Retina (tissue), 1 donor: Measurements from ENCODE around the gene ABR.
"Not testable (repeated sequence)": the region's sequence is repeated elsewhere in the genome, so short reads cannot be mapped to it uniquely, and the experiment has no call there.

Source experiments
- DNase-seq: peaks from one replicate; pipeline ENCODE4 v3.0.0-alpha.2; 2016

The ABR gene

DNA sequence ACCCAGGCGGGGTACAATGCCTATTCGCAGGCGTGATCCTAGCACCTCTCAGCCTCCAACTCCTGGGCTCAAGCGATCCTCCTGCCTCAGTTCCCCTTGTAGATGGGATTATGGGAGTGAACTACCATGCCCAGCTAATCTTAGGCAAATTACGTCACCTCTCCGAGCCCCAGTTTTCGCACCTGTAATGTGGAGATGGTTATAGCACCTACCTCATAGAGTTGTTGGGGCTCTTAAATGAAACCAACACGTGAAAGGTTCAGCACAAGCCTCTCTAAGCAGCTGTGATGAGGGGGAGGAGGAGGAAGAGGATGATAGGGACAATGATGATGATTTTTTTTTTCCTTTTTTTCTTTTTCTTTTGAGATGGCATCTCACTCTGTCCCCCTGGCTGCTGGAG lies 59.9 kb downstream of the ABR start:
- DNase-seq, result no peak

DNA sequence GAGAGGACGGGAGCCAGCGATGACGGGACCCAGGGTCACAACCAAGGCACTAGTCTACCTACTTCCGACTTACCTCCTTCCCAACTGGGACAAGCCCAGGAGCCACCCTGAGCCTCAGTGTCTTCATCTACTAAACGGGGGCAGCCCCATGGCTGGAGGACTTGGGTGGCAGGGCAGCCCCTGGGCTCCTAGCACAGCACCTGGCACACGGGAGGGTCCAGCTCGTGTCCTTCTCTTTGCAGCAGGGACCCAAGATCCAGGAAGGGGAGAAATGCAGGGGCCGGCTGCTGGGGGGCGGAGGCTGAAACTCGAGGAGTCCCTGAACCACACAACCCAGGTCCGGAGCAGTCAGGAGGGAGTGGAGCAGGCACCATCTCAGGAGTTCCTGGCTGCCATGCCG lies 63.2 kb downstream of the ABR start:
- no peak for DNase-seq

DNA sequence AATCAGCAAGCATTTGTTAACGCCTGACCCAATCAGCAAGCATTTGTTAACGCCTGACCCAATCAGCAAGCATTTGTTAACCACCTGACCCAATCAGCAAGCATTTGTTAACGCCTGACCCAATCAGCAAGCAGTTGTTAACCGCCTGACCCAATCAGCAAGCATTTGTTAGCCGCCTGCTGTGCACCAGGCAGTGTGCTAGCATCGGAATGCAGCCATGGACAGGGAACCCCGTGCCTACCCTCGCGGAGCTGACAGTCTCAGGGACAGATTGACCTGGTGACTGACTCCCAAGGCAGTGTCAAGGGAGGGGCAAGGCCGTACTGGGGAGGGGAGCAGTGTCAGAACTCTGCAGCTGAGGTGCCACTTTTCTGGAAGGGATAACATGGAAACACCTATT lies 66.9 kb downstream of the ABR start:
- no peak for DNase-seq

DNA sequence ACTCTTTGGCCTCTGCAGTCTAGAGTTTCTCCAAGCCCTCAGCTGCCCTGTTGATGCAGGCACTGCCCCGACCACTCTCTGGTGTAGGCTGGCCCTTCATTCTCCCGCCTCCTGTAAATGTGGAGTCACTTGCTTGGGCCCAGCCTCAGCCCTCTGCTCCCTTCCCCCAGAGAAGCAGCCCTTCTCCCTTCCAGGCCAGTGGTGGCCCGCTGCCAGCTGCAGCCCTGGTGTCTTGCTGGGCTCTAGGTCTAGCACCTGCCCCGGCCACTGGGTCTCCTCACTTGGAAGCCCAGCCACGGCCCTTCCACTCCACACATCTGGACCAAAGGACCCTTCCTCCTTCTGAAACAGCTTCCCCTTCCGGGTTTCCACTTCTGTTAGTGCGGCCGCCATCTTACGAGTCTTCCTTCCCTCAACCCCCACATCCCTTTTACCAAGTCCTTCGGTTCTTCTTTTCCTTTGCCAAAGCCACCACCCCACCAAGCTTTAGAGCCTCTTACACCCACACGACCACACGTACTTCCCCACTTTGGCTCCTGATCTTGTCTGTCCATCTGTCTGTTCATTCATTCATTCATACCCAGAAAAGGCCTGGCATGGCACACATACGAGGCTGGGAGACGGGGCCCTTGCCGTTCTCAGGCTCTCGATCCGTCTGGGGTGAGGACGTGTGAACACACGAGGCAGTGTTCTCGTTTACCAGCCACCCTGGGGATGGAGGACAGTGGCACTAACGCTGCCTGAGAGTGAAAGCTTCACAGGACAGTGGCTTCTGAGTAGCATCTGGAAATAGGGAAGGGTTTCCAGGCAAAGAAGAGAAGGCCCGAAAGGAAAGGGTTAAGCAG lies 68.0 kb downstream of the ABR start:
- DNase-seq, result no peak

DNA sequence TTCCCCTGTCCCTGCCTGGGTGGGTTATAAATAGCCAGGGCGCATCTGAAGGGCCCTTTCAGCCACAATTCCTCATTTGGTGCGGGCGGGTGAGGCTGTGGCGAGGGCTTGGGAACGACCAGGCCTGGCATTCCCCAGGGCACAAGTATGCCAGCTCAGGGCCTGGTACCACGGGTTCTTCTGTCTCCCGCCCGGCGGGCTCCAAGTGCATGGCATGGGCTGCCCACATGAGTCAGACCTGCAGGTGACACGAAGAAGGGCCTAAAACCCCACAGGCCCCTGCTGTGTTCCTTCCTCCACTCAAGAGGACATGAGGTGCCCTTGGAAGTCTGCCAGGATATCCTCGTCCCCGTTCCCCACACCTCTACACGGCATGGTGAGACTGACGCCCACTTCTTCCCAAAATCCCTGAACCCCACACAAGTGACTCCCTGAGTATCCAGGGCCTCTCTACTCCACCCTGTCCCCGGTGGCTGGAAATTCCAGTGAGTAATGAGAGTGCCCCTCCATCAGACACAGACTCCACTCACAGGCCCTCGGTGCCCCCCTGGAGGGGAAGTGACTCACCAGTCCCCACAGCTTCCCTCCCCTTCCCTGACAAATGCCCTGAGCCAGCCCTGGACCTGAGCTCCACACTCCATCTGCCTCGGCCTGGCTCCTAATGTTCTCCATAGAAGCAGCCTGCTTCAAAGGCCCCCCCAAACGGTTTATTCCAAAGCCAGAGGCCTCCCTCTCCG lies 68.8 kb downstream of the ABR start:
- DNase-seq, result no peak

DNA sequence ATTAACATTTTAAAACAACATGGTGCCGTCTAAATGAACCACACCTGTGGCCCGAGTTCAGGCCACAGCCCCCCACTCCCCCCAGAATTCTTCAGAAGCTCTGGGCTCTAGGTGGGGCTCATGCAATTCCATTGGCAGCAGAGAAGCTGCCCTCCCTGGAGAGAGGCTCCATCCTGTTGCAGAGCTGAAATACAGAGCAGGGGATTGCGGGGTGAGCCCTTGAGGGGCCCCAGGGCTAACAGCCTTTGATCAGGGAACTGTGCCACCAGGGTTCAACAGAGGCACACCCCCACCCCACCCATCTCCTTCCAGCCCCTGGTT lies 69.3 kb downstream of the ABR start:
- no peak for DNase-seq

DNA sequence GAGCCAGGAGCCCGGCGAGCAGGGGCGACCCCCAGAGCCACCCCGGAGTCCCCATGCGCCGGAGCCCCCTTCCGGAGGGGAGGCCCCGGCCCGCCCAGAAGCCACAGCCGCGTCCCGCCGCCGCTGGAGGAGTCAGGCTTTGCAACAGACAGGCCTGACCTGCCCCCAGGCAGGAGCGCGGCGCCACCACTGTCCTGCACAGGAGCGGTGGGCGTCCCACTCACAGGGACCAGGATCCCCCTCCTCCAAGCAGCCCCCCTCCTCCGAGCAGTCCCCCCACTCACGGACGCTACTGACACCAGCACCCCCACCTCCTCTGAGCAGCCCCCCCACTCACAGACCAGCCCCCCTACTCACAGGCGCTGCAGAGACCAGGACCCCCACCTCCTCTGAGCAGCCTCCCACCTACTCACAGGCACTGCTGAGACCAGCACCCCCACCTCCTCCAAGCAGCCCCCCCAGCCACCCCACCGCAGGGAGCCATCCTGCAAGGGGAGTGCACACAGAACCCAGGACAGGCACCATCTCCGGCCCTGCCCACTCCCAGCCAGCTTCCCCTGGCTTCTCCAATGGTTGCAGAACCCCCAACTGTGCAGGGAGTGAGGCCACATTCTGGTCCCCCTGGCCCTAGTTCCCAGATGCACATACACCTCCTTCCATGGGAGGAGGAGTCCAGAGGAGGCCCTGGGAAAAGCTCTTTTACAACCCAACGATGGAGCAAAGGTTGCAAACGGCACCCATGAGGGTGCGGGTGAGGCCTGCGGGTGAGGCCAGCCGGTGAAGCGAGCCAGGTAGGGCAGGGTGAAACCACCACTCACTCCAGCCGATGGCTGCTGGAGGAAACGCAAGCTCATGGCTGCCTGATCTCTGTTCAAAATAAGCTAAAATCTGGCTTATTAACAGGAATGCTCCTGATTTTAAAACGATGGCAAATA lies 69.9 kb downstream of the ABR start:
- peak; percentile 77 for DNase-seq

DNA sequence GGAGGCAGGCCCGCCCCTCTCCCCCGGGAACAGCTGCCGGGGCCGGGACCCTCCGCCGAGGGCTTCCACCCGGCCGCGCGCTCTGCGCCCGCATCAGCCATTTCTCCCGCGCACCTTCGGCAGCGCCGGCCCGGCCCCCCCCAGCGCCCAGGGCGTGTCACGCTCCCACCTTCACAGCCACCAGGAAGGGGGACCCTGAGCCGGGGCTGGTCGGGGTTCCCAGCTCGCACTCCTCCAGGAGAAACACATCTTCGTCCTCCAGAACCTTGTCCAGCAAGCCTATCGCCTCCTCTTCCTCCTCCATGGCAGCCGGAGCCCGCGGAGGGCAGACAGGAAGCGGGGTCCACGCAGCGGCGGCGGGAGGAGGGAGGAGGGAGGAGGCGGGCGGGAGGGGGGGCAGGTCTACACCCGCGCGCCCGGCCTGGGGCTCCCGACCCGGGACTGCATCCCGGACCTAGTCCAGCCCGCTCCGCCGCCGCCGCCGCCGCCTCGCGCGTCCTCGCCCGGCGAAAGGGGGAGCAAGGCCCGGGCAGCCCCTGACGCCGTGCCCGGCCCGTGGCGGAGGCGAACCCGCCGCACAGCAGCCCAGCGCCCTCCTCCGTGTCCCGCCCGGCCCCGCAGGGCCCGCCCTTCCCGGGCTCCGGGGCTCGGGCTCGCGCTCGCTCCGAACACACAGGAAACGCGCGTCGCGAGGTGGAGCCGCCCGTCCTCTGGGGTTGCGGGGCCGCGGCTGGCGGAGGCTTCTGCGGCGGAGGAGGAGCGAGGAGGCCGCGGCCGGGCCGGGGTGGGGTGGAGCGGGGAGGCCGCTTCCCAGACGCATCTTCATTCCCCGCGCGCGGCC lies 70.8 kb downstream of the ABR start:
- DNase-seq, result peak; percentile 78

DNA sequence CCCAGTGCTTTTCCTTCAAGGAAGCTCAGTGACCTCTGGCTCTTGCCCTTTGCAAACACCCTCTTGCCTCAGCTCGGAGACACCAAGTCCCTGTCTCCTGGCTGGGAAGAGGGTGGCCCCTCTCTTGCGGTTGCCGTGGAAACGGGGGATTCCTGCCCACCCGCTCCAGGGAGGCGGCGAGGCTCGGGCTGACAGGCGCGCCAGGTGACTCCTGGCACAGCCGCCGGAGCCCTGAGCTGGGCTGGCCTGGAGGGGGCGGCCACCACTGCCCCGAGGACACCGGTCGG lies 71.4 kb downstream of the ABR start:
- DNase-seq, result no peak

DNA sequence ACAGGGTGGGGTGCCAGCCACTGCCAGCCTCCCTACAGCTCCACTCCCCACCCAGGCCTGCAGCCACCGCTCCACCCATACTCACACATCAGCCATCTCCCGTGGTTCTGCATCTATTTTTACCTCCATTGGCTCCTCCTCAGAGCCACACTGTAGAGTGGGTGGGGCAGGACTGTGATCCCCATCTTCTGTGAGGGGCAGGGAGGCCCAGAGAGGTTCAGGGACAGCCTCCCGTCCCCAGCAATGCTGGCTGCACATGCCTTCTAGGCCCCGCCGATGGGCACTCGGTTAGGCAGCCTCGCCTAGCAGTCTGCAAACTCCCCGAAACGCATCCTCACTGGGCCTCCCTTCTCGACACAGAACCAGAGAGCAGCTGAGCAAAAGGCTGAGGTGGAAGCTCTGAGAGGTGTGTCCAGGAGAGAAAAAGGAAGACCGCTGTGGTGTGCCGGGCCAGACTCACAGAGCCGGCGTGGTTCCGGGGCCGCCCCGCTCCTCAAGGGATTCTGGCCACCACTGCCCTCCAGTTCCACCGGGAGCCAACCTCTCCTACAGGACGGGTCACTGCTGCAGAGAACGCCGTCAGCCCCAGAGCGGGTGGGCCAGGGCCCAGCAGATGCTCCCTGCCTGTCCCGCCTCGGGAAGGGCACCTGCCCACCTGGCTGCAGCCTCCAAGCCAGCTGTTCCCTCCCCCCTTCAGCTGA lies 71.9 kb downstream of the ABR start:
- no peak for DNase-seq

DNA sequence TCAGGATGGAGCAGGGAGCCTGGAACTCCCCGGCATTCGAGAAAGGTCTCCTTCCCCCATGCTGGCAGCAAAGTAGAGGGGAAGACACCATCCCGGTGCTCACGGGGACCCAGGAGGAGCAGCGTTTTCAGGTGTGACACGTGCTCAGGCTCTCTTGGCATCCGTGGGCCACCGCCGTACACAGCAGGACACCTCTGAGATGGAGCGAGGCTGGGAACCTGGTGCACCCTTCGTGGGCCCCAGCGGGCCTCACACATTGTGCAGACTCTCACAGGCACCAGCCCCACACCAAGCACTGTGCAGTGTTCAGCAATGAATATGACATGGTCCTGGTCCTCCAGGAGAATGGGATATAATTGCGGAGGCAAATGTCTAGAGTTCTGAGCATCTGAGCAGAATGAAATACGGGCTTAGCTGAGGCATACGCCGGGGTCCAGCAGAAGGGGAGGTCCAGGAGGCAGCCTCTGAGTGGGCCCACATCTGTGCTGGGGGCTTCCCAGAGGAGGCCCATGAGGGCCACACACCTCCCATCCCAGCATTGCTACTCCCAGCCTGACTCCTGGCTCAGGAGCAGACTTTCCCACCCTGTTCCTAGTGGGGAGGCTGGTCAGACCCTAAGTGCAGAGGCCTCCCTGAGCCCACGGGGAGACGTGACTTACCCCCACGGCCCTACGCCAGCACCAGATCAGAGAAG lies 72.6 kb downstream of the ABR start:
- no peak for DNase-seq

DNA sequence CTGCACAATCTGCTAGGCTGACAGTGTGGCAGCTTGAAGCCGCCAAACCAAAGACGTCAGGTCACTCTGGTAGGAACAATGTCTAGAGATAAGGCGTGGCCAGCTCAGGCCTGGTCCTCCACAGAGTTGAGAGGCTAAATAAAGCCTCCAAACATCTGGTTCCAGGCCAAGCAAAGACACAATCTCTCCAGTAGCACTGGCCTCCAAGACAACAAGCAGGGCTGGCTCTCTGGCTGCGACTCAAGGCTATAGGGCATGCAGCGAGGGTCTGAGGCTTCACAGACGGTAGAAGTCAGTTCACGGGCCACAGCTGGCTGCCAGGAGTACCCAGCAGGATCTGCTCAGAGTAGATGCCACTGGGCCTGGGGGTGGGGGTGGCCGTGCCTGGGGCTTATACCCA lies 75.6 kb downstream of the ABR start:
- DNase-seq, result no peak

DNA sequence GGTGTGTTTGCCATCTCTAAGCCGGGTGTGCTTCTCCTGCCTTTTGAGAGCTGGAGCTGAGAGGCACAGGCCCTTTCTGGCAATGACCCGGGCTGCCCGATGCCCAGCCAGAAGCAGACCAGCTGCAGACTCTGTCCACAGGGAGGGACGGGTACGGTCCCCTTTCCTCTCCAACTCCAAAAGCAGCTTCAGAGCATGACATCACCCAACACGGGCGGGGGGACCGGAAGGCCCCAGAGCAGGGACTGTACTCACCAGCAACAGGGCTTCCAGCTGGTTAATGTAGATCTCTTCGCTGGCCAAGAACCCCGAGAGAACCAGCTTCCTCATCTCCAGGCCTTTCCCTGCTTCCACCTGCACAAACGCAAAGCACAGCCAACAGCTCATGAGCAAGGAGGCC lies 79.4 kb downstream of the ABR start:
- DNase-seq, result no peak

DNA sequence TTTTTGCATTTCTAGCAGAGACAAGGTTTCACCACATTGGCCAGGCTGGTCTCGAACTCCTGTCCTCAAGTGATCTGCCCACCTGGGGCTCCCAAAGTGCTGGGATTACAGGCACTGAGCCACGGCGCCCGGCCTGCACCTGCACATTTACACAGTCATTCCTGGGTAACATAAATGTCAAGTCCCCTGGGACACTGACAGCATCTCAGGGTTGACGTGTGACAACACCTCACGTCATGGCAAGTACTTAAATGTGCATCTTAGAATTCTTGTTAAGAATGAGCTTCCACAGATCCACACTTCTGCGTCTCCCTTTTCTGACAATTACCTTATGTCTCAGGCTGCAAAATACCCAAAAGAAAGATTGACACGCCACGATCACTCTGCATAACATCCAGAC lies 80.5 kb downstream of the ABR start:
- DNase-seq, result no peak

DNA sequence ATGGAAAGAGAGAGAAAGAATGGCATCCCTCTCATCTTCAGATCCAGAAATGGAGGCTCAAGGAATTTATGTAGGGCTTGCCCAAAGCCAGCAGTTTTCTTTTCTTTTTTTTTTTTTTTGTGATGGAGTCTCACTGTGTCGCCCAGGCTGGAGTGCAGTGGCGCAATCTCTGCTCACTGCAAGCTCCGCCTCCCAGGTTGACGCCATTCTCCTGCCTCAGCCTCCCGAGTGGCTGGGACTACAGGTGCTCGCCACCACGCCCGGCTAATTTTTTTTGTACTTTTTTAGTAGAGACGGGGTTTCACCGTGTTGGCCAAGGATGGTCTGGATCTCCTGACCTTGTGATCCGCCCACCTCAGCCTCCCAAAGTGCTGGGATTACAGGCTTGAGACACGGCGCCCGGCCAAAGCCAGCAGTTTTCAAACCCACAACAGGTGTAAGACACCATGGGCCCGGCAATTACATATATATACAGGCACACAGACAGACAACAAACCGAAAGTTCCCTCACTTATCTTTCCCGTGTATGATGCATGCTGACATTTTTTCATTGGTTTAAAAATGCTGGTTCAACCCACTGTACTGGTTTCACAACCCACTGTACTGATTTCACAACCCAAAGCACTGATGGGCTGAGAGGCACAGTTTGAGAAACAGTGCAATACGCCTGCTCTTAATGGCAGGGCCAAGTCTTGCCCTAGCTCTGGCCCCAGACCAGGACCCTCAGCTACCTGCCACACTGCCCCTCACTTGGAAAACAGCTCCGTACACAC lies 81.6 kb downstream of the ABR start:
- not testable (repeated sequence) for DNase-seq

DNA sequence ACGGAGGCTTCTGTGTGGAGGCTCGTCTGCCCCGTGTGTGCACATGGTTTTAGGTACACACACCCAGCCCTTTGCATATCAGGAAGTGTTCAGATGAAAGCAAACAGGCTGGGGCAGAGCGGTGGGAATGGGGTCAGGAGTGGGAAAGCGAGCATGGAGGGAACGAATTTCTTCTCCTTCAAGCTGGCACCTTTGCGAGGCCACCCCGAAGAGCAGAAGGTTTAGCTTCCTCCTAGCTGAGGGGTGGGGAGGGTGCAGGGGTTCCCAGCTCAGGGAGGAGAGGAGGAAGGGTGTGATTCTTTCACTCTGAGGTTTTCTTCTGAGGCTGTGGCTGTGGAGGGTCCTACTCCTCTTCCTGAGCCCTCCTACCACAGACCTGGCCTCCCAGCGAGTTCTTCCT lies 83.6 kb downstream of the ABR start:
- DNase-seq, result no peak

DNA sequence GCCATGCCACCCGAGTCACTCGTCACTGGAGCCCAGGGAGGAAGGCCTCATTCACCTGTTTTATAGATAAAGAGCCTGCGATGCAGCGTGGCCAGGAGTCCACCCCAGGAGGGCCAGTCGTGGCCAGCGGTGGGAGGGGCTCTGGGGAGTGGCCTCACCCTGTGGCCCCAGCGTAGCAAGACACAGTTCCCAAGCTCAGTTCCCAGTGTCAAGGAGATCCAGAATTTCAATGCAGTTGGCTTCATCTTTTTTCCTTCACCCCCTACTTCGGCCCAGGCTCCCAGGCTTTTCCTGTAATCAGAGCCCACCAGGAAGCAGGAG lies 84.0 kb downstream of the ABR start:
- no peak for DNase-seq

DNA sequence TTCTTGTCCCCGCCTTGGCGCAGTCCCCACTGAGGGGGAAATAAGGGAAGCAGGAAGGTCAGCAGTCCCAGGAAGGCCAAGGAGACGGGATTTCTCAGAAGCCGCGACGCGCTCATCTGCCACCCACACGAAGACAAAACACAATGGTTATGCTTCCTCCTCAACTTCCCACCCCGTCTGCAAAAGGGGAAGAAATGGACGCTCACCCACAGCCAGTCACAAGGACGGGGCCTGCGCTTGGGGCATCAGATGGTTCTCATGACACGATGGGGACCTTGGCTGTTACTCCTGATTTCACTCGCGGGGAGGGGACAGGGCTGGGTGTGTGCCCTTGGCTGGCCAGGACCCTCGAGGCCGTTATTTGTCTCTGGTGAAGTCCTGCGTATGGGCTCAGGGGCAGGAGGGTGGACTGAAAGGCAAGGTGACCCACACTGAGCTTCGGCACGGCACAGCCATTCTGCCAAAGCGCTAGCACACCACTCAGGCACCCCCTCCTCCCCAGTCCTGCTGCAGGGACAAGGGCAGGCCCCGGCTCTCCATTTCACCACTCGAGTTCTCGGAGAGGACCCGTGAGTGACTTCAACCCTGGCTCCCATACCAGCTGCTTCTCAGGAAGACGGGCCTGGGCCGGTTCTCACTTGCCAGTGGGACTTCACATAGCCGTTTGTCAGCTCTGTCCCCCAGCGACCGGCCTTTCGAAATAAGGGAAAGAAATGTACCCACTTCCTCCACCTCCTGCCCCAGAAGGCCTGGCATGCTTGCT lies 84.5 kb downstream of the ABR start:
- DNase-seq, result no peak

DNA sequence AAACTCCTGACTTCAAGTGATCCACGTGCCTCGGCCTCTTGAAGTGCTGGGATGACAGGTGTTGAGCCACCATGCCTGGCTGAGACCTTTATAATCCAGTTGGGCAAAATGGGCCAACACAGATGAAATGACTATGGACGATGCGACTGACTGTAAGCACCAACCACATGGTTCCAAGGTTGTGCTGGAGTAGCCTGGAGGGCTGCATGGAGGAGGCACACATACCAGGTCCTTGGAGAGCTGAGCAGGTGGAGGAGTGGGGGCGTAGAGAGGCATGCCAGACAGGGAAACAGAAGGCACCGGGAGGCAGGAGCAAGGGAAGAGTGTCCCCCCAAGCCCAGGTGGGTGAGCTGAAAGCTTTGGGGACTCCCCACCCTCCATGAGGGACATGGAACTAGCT lies 85.2 kb downstream of the ABR start:
- DNase-seq, result no peak

DNA sequence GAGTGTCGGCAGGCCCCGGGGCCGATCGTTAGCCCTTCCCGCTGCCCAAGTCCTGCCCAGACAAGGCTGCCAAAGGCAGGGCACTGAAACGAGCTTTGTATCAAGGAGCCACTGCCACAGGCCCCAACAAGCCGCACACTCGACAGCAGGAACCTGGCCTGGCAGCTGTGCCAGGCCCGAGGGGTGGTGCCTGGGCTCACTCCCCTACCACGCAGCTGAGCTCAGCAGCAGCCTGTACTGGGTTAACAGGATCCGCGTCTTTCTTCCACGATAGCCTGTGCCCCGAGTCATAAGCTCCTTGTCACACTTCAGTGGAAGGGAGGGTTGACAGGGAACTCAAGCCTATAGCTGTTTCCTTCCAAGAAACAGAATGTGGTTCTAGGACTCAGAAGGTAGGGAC lies 87.9 kb downstream of the ABR start:
- DNase-seq, result no peak
